GM08714 (cell line): ENCODE results near the gene ZNF680.
"Not testable (repeated sequence)": the region's sequence is repeated elsewhere in the genome, so short reads cannot be mapped to it uniquely, and the experiment has no call there.

Source experiments
- H3K4me3 ChIP-seq: fragments of 200-500 bp; sonication (Bioruptor generic); 2 replicates; pipeline ENCODE4 v1.5.1; 2014; ENCODE audit warnings: mild to moderate bottlenecking, low read length, inconsistent platforms
- ZNF274 ChIP-seq: IDR thresholded peaks from 2 replicates; pipeline ENCODE4 v1.6.1; 2012; ENCODE audit warnings: mild to moderate bottlenecking, low read depth, low read length

ZNF680 gene

DNA sequence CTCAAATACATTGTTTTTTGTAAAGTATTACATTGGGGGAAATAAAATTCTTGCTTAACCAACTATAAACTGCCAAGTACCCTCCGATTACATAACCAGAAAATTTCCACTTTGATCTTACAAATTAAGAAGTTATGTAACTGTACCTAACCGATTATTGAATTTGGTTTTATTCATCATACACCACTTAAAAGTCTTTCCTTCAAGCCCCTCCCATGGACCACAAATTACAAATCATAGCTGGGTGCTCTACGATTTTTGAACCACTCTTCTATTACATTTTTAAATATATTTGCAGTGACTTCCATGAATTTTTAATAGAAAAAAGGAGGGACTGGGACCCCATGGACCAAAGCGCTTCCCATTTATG lies 630 bp downstream of the ZNF680 start:
- peak overlapping the region; percentile 85 for H3K4me3 ChIP-seq
- no peak for TF ChIP-seq ZNF274

DNA sequence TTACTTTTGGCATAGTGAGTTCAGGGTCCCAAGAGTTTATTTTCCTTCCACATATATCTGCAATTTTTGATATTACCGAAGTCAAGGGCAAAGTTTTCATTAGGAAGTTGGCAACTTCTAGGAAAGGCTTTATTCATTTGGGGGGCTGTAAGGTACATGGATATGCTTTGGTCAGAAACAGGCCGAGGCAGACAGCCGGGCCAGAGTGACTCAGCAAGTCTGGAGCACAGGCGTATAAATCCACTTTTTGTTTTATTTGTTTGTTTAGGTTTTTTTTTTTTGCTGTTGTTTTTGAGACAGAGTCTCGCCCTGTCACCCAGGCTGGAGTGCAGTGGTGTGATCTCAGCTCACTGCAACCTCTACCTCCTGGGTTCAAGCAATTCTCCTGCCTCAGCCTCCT lies 3.7 kb downstream of the ZNF680 start:
- no peak for TF ChIP-seq ZNF274
- H3K4me3 ChIP-seq = no peak overlapping the region

- H3K4me3 ChIP-seq = no peak overlapping the region
- TF ChIP-seq ZNF274 = no peak
These were observed 4.1 kb downstream of the ZNF680 start for GRCh38 chr7:64558781-64559180.

DNA sequence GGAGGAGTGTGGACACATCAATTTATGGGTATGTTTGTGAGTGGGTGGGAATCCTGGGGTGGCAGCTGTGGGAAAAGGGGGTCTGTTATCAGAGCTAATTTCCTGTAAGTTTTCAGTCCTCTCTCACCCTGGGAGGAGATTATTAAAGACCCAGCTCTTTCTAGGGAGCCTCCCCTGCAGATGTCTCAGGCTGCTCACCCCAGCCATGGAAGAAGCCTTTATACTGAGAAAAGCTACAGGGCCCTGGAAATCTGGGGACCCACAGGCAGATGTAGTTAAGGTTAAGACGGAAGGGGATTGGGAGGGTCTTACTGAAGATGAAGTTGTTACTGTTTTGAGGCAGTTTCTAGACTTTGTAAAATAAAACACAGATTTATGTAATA lies 4.6 kb downstream of the ZNF680 start:
- no peak for TF ChIP-seq ZNF274

GRCh38 chr7:64557601-64558322 lies 5.1 kb downstream of the ZNF680 start:
- TF ChIP-seq ZNF274 = no peak
- no peak overlapping the region for H3K4me3 ChIP-seq

More for the DNA sequence above, 4.6 kb downstream of the ZNF680 start:
- no peak overlapping the region for H3K4me3 ChIP-seq

DNA sequence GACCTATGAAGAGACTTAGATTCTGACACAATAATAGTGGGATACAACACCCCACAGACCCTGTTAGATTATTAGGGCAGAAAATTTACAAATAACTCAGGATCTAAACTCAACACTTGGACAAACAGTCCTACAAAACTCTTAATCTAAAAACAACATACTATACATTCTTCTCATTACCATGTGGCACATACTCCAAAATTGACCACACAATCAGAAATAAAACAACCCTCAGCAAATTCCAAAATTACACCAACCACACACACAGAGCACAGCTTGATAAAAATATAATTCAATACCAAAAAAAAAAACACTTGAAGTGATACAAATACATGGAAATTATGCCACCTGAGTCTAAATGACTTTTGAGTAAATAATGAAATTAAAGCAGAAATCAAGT lies 7.8 kb downstream of the ZNF680 start:
- TF ChIP-seq ZNF274 = no peak
- no peak overlapping the region for H3K4me3 ChIP-seq

- not testable (repeated sequence) for H3K4me3 ChIP-seq
These were observed 8.7 kb downstream of the ZNF680 start for GRCh38 chr7:64554188-64554587.

DNA sequence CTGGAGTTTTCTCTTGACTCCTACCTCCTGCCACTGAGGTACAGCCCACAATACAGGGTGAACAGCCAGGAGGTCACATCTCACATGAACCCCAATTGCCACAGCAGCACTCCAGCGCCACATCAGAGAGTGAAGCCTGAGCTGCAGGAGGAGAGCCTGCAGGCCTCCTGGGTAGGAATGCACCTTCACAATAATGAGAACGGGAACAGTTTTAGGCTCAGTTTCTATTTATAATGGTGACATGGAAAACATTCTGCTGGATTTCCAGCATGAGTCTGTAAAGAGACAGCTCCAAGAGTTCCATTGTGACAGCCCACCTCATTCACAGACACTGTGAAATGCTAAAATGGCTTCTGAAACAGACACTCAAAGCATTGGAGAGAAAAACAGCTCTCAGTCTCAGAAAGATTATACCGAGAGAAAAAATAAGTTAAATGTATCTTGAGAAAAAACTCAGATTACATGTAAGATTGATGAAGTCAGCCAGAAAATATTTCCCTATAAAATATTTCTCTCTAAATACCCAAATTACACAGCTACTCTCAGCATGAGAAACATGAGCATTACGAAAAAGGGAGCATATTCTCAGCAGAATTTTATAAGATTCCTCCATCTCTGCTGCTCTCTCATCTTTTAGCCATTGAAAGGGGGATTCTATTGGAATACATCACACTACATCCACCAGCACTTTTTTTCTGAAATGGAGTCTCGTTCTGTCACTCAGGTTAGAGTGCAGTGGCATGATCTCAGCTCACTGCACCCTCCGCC lies 11.3 kb downstream of the ZNF680 start:
- H3K4me3 ChIP-seq = no peak overlapping the region
- TF ChIP-seq ZNF274 = no peak

DNA sequence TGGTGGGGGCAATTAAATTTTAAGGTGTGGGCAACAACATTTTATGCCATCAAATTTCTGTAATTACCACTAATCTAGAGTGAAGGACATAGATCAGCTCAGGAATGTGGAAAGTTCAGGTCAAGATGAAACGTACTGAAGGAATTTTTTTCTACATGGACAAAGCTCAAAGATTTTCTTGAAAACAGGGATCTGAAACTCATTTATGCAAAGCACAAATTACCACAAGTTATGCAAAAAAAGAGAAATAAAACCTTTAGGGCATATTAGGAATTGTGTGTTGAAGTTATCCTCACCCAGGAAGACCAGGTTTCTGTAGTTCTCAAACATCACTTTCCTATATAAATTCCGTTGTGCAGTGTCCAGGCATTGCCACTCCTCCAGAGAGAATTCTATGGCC lies 18.9 kb downstream of the ZNF680 start:
- no peak overlapping the region for H3K4me3 ChIP-seq
- no peak for TF ChIP-seq ZNF274

DNA sequence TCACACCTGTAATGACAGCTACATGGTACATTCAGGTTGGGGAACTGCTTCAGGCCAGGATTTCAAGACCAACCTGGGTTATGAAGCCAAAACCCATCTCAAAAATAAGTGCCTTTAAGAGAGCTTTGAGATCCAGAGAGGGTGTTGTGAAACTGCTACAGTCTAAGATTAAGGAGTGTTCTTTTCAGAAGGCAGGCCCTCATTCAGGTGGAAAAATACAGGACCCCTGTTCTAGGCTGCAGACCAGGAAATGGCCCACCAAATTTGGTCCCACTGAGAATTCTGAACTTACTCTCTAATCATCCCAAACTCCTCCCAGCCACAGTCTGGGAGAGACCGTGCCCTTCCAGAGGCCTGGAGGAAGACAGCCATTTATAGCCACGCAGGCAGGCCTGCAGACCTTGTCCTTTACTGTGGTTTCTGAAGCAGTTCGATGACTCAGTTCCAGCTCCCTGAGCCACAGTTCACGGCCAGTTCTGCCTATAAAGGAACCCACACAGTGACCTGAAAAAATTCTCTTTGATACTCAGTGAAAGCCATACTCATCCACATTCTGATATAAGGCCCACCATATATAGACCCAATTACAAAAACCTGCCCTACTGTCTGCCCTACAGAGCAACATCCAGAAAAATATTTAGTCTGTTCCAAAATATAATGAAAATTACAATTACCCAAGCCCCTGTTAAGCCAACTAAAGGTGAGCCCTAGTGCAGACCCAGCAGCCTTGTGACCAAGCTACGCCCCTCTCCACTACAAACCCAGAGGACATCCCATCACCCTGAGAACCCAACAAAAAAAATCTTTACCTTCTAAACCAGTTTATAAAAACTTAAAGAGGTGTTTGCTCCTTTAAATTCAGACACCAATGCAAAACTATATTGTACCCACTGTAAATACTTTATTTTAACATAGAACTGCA lies 21.2 kb downstream of the ZNF680 start:
- H3K4me3 ChIP-seq = no peak overlapping the region
- TF ChIP-seq ZNF274 = no peak

- H3K4me3 ChIP-seq = no peak overlapping the region
- no peak for TF ChIP-seq ZNF274
These were observed 29.1 kb downstream of the ZNF680 start for GRCh38 chr7:64533756-64534155.

DNA sequence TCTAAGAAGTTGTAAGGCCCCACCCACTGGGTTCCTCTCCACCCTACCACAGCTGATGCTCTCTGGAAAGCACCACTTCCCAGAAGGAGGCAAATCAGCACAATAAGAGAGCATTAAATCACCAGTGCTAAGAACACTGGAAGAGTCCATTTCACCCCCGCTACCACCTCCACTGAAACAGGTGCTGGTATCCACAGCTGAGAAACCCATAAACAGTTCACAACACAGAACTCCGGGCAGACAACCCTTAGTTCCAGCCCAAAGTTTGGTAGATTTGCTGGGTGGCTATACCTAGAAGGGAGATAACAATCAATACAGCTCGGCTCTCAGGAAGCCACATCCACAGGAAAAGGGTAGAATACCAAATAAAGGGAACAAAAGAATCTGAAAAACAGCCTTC lies 34.1 kb downstream of the ZNF680 start:
- H3K4me3 ChIP-seq = no peak overlapping the region
- no peak for TF ChIP-seq ZNF274

DNA sequence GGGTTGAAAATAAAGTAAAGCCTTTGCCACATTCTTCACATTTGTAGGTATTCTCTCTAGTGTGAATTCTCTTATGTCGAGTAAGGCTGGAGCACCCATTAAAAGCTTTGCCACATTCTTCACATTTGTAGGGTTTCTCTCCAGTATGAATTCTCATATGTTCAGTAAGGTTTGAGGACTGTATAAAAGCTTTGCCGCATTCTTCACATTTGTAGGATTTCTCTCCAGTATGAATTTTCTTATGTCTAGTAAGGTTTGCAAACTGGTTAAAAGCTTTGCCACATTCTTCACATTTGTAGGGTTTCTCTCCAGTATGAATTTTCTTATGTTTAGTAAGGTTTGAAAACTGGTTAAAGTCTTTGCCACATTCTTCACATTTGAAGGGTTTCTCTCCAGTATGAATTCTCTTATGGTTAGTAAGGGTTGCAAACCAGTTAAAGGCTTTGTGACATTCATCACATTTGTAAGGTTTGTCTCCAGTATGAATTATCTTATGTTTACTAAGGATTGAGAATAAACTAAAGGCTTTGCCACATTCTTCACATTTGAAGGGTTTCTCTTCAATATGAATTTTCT lies 41.4 kb downstream of the ZNF680 start:
- TF ChIP-seq ZNF274 = peak; percentile 47; the same call in 1 of the 2 replicates
- H3K4me3 ChIP-seq = no peak overlapping the region

- no peak for TF ChIP-seq ZNF274
These were observed 46.4 kb downstream of the ZNF680 start for GRCh38 chr7:64516451-64516850.

More at GRCh38 chr7:64516451-64516850, 46.4 kb downstream of the ZNF680 start:
- H3K4me3 ChIP-seq = no peak overlapping the region
